ENCODE results near the gene SOWAHA.

SOWAHA gene

DNA sequence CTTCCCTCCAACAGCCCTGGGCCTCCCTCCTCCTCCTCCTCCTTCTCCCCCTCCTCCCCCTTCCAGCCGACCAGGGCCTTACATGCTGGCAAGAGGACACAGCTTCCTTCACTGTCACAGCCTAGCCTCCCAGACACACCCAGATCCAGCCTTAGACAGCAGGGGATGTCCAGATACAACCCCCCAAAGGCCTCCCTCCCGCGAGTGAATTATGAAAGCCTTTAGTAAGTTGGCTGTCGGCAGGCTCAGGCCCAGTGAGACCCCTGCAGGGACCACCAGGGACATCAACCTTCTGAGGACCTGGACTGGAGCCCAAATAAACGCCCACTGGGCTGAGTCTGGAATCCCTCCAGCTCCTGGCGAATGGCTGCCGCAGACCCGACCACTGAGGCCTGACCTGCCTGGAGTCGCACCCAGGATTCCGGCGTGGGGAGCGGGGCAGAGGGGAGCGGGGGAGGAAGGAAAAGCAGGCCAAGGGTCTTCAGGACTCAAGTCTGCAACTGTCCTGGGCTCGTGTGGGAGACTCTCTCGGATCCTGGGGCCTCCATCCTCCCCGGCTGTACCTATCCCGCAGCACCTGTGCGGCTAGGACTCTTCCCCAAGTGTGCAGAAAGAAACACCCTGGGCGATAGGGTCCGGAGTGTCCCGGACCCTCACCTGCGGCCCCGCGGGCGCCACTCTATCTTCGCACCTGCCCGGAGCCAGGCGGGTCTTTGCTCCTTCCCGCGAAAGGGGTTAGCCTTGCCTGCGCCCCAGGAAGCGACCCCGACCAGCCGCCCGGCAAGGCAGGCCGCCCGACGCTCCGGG, 36.8 kb upstream of the SOWAHA start:
- Histone ChIP-seq H3K4me2 (peak overlapping the region; percentile 57), H3K27ac (no peak overlapping the region), H3K79me2 (ENCODE audit: insufficient read depth, low read depth) (peaks cover 4% of the 10 kb centered on the region; the same call in 1 of the 2 replicates), H3K4me1 (ENCODE audit: low read depth, poor library complexity, severe bottlenecking) (peaks cover 53% of the 10 kb centered on the region), H3K4me3 (IDR thresholded peaks at IDR 0.05; ENCODE audit: insufficient read depth, low read depth, low read length) (no peak overlapping the region), H3K27me3 (ENCODE audit: insufficient read depth, low read depth) (no peaks in the 10 kb centered on the region), H2AFZ (ENCODE audit: low read depth) (0 out of 2 replicates have a peak overlapping the region, but pooled peaks have one; percentile 92), H3K9ac (peak overlapping the region; percentile 93; the same call in 1 of the 2 replicates), H3K36me3 (ENCODE audit: insufficient read depth) (no peaks in the 10 kb centered on the region), H4K20me1 (ENCODE audit: insufficient read depth) (no peaks in the 10 kb centered on the region)
- TF ChIP-seq, protein P1, sequence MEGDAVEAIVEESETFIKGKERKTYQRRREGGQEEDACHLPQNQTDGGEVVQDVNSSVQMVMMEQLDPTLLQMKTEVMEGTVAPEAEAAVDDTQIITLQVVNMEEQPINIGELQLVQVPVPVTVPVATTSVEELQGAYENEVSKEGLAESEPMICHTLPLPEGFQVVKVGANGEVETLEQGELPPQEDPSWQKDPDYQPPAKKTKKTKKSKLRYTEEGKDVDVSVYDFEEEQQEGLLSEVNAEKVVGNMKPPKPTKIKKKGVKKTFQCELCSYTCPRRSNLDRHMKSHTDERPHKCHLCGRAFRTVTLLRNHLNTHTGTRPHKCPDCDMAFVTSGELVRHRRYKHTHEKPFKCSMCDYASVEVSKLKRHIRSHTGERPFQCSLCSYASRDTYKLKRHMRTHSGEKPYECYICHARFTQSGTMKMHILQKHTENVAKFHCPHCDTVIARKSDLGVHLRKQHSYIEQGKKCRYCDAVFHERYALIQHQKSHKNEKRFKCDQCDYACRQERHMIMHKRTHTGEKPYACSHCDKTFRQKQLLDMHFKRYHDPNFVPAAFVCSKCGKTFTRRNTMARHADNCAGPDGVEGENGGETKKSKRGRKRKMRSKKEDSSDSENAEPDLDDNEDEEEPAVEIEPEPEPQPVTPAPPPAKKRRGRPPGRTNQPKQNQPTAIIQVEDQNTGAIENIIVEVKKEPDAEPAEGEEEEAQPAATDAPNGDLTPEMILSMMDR (conservative IDR thresholded peaks at IDR 0.05; ENCODE audit: low read depth, low read length), result no peak

DNA sequence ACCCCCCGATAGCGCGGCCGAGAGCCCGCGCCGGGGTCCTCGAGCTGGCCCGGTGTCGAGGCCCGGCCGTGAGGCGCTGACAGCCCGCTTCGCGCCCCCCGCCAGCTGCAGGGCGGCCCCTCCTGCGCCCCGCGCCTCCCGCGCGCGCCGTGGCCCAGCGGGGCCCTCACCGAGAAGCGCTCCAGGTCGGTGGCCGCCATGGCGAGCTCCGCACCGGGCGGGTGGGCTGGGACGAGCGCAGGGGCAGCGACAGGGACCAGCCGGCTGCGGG, 36.2 kb upstream of the SOWAHA start:
- peak overlapping the region; percentile 57; the same call in 1 of the 2 replicates for H3K4me2 ChIP-seq
- H3K27ac ChIP-seq, result no peak overlapping the region
- no peak overlapping the region for H3K4me3 ChIP-seq (IDR thresholded peaks at IDR 0.05; ENCODE audit: insufficient read depth, low read depth, low read length)
- H2AFZ ChIP-seq (ENCODE audit: low read depth), result peak overlapping the region; percentile 92; the same call in 1 of the 2 replicates
- H3K36me3 ChIP-seq (ENCODE audit: insufficient read depth), result no peaks in the 10 kb centered on the region
- H4K20me1 ChIP-seq (ENCODE audit: insufficient read depth), result no peaks in the 10 kb centered on the region
- H3K79me2 ChIP-seq (ENCODE audit: insufficient read depth, low read depth), result peaks cover 3% of the 10 kb centered on the region; the same call in 1 of the 2 replicates
- H3K4me1 ChIP-seq (ENCODE audit: low read depth, poor library complexity, severe bottlenecking), result peaks cover 55% of the 10 kb centered on the region
- TF ChIP-seq, protein P1 (conservative IDR thresholded peaks at IDR 0.05; ENCODE audit: low read depth, low read length), result no peak
- peak overlapping the region; percentile 93 for H3K9ac ChIP-seq
- H3K27me3 ChIP-seq (ENCODE audit: insufficient read depth, low read depth), result no peaks in the 10 kb centered on the region

DNA sequence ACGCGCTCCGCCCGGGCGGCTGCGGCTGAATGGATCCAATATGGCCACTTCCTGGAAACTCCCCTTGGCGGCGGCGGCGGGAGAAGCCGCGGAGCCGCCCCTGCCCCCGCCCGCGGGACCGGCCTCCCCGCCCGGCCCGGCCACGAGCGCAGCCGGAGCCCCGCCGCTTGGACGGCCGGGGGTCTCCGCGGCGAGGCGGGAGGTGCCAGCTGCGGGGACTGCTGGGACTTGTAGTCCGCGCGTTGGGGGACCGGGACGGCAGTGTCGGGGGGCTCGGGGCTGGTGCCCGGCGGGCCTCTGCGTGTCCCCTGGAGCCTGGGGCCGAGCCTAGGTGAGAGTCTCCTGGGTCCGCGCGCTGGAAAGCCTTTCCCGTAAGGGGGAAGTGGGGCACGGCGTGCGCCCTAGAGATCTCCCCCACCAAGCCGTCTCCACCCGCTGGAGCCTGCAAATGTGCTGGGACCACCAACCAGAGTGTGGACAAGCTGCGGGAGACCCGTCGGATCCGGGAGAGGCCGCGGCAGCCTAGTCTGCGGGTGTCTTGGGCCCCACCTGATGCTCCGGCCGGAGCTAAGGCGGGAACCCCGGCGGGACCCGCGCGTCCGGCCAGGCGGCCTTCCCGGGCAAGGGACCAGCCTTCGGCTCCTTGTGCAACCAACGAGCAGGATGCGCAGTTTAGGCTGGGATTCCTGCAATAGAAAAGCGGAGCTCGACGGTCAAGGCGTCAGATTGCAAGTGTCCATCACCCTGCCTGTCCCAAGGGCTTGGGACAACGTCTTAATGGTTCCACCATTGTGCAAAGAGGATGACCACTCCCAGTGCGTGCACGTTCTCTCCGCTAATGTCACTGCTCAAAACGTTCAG, 35.7 kb upstream of the SOWAHA start, which contains the start of gene SEPTIN8:
TSS of gene SEPTIN8 (minus strand) at position 31 of the 861 bp plus-strand sequence. CDS start 102 bp downstream, outside the sequence.
- Histone ChIP-seq H3K4me3 (IDR thresholded peaks at IDR 0.05; ENCODE audit: insufficient read depth, low read depth, low read length) (no peak within 1 kb of the TSS), H4K20me1 (ENCODE audit: insufficient read depth) (no peaks in the 10 kb centered on the region), H3K36me3 (ENCODE audit: insufficient read depth) (no peaks in the 10 kb centered on the region), H3K4me1 (ENCODE audit: low read depth, poor library complexity, severe bottlenecking) (peaks cover 55% of the 10 kb centered on the region), H3K9ac (peak within 1 kb of the TSS; percentile 93), H3K79me2 (ENCODE audit: insufficient read depth, low read depth) (no peaks in the 10 kb centered on the region; the same call in 1 of the 2 replicates), H3K27ac (peak within 1 kb of the TSS; percentile 41; the same call in 1 of the 2 replicates), H2AFZ (ENCODE audit: low read depth) (peak within 1 kb of the TSS; percentile 92), H3K4me2 (peak within 1 kb of the TSS; percentile 64), H3K27me3 (ENCODE audit: insufficient read depth, low read depth) (no peaks in the 10 kb centered on the region)
- TF ChIP-seq, protein P1 (conservative IDR thresholded peaks at IDR 0.05; ENCODE audit: low read depth, low read length), result no peak

DNA sequence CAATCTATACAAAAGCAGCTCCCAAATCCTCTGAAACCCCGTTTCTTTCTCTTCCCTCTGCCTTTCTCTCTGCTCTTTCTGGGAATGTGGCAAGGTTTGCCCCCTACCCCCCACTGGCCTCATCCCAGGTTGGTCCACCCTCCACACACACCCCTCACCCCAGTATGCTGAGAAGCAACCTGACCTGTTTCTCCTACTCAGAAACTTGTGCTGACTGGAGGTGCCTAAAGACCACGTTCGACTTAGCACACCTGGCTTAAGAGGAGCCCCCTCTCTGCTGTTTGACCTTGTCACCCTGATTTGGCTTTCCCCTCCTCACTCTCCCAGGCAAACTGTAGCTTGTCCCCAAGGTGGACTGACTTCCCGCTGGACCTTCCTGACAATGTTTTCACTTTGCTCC, 35.0 kb upstream of the SOWAHA start:
- TF ChIP-seq, protein P1 (conservative IDR thresholded peaks at IDR 0.05; ENCODE audit: low read depth, low read length), result no peak
- H3K36me3 ChIP-seq (ENCODE audit: insufficient read depth), result no peaks in the 10 kb centered on the region
- H3K4me3 ChIP-seq (IDR thresholded peaks at IDR 0.05; ENCODE audit: insufficient read depth, low read depth, low read length), result no peak overlapping the region
- peak overlapping the region; percentile 92 for H2AFZ ChIP-seq (ENCODE audit: low read depth)
- H3K27me3 ChIP-seq (ENCODE audit: insufficient read depth, low read depth), result no peaks in the 10 kb centered on the region
- H3K9ac ChIP-seq, result no peak overlapping the region
- H4K20me1 ChIP-seq (ENCODE audit: insufficient read depth), result no peaks in the 10 kb centered on the region
- H3K27ac ChIP-seq, result no peak overlapping the region
- peak overlapping the region; percentile 64 for H3K4me2 ChIP-seq
- H3K4me1 ChIP-seq (ENCODE audit: low read depth, poor library complexity, severe bottlenecking), result peaks cover 53% of the 10 kb centered on the region
- H3K79me2 ChIP-seq (ENCODE audit: insufficient read depth, low read depth), result no peaks in the 10 kb centered on the region; the same call in 1 of the 2 replicates

Data from KMS-11 (cell line).